ENCODE data around the gene EDAR.

GRCh38 chr2:108938077-108938710, 50.8 kb downstream of the EDAR start:
- TF ChIP-seq GATA2 (IDR thresholded peaks at IDR 0.05; ENCODE audit: low read depth, low read length) (no peak), GATA3 (IDR thresholded peaks at IDR 0.05; ENCODE audit: low read depth, low read length) (no peak)

All from SH-SY5Y (cell line).